Frontal cortex (tissue), 4 donors: ENCODE measurements around the gene RXRA. TPM values are rescaled to one million over a fixed set of nuclear protein-coding genes. Genes with fewer than 3 reads are reported as not detected.

Experiments used
- DNase-seq, 2 donors: peaks; one replicate each; pipeline ENCODE4 v3.0.0; 2012; ENCODE audit warnings: low spot score in 2 of 2
- FAIRE-seq: peaks from 2 replicates; lab custom pipeline; 2012; peaks lifted over from hg19 to GRCh38; lab: Jason Lieb, UNC
- total RNA-seq: library from RNA; depleted of rRNA; stranded (reverse); fragments of >200 nt; gene quantifications from one replicate; pipeline ENCODE4 v1.2.3, GENCODE V29; 2014
- donor health status: control.
- donor health status: control.
- donor health status: control.

The RXRA gene
- total RNA-seq, 1 donor from 2014 or later = 3.7 TPM

DNA sequence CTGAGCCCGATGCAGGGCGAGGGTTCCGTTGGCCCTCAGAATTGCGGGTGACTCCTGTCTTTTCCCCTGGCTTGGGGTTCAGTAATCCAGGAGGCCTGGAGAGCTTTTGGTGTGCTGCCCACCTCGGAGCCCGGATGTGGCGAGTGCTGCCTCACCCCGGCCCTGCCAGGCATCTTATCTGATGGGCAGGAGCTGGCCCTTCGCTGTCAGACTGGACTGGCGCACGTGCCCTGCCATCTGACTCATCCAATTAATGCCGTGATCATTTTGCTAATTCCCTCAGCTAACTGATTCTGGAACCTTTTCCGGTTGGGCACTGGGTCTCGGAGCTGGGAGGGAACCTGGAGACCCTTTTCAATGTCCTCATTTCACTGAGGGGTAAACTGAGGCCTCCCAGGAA, 34.6 kb downstream of the RXRA start:
- DNase-seq = peak in 1 of 2 donors; percentile 63
- FAIRE-seq = no peak

DNA sequence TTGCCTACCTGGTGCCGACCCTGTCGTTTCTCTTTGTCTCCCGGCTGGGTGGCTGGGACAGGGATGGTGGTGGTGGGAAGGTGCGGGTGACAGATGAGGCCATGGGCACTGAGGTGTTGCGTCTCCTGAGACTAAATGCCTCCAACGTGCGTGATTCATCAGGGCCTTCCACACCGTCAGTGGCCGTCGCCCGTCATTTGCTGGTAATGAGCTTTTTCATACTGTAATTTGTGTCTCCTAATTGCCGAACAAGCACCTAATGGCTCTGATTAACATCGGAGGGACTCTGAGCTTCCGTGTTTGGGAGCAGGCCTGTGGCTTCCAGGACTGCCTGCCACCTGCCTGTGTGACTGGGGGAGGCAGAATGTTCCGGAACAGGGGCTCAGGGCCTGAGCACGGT, 35.2 kb downstream of the RXRA start:
- no peak for FAIRE-seq
- no peak for DNase-seq

DNA sequence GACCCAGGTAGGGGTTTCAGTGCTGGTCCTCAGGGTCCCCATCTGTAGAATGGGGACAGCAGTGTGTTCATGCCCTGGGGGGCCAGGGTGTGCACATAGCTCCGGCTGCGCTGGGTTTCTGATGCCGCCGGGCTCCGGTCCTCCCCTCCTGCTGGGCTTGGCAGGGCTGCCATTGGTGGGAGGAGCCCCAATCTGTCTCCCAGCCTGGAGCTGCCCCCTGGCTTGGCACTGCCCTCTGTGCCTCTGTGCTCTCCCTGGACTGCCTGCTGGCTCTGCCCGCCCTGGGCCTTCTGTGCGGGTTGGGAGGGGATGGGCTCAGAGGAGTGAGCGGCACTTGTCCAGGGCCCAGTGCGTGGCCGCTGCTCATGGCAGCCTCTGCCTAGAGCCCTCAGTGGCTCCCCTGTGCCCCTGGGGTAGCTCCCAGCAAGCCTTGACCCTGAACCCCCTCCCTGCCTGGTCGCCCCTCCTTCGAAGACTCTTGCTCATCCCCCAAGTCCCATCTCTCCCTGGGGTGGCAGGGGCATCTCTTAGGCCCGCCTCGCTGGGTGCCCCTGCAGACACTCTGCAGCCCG, 35.7 kb downstream of the RXRA start:
- FAIRE-seq = no peak
- DNase-seq = no peak

DNA sequence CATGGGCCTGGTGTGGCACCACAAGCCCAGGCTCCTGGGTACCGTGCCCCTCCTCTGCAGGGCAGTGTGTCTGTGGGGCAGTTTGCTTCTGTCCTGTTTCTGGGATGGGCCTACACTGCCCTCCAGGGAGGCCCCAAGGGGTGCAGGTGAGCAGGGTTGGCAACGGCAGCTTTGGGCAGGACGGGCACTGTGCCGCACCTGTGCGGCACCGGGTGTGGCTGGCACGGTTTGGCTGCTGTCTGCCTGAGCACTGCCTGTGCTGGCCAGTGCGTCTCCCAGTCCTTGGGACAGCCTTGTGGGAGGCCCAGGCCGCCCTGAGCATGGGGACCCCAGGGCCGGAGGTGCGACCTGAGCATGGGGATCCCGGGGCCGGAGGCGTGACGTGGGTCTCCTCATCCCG, 37.2 kb downstream of the RXRA start:
- no peak for FAIRE-seq

DNA sequence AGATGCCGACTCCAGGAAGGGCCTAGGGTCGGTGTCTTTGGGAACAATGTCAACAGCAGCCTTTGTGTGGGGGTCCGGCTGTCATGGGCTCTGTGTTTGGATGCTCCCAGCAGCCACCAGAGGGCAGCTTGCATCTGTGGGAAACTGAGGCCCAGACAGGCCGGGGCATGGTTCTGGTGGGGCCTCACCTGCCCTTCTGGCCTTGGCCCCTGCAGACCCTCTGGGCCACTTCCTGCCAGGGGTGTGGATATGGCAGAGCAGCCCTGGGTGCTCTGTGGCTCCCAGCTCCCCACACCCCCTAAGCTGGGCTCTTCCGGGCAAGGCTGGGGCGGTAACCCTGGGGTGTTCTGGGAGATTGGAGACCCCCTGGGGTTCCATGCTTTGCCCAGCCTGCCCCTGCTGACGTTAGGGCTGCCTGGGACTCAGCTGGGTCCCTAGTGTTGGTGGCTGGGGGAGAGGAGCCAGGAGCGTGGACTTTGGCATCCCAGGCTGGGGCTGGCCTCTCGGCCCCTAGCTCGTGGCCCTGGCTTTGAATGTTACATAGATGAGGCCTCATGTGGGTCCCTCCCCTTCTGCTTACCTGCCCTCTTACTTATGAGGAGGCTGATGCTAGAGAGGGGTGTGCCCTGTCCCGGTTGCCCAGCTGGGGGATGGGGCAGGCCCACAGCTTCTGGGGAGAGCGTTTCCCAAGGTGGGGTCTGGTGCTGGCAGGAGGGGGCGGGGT, 38.3 kb downstream of the RXRA start:
- FAIRE-seq = no peak
- DNase-seq = no peak

More for the DNA sequence above, 37.2 kb downstream of the RXRA start:
- no peak for DNase-seq

DNA sequence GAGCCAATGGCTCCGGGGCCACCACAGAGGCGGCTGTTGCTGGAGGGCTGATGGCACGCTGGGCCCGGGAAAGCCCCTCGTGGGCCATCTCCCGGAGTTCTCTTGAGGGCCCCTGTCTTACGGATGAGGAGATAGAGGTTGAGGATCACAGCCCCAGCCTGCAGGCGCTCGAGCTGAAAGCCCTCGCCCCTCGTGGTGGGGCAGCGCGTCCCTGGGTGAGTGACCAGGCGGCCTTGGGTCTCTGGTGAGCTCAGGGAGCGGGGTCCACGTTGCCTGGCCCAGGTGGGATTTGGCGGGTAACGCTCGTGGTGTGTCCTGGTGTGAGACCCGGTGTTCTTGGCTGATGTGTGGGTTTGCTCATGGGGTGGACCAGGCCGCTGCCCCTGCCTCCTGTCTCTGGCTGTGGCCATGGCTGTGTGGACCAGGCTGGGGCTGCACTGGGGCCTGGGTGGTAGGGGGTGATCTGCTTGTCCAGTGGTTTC, 38.9 kb downstream of the RXRA start:
- FAIRE-seq (no peak), DNase-seq (no peak)

DNA sequence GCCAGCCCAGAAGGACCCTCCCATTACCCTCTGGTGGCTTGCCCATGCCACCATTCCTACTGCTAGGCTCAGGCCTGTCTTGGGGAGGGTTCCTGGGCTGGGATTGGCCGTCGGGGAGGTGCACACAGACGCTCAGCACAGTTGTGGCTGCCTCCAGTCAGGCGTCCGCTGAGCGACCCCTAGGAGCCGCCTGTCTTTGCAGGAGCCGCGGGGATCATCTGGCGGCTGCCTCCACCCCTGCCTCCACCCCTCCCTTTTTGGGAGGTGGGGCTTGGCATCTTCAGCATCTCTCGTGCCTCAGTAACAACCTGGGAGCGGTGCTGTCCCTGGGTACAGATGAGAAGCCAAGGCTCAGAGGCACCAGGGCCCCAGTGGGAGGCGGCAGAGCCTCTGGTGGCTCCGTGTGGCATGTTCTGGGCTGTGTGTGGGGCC, 39.6 kb downstream of the RXRA start:
- DNase-seq (no peak), FAIRE-seq (no peak)

DNA sequence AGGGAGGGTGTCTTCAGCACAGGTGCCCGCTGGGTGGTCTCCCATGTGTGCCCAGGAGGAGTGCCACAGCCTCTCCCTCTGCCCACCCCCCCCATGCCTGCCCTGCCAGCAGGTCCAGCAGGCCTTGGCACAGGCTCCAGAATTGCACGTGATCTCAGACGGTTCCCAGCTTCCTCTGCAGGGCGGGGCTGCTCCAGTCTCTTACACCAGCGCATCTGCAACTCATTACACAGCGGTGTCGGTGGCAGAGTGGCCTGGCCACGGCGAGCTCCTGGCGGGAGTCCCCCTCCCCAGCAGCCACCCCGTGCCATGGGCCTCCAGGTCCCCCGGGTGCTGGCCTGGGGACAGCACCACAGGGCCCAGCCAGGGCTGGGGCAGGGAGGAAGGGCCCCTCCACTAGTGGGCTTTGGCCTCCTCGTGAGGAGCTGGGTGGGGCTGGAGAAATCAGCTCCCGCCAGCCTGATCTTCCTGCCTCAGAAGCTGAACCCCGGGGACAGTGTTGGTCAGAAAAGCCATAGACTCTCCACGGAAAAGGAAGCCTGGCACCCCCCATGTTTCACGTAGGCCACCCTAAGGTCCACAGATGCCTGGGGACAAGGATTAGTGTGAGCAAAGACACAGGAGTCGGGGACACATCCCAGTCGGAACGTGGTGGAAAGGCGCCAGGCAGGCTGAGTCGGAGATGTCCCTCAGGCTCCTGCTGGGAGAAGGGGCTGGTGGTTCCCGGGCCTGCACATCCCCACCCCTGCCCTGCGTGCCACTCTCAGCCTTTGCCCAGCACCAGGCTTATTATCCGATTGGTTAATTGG, 40.2 kb downstream of the RXRA start:
- peak; percentile 89 to 91 for DNase-seq
- FAIRE-seq = no peak

DNA sequence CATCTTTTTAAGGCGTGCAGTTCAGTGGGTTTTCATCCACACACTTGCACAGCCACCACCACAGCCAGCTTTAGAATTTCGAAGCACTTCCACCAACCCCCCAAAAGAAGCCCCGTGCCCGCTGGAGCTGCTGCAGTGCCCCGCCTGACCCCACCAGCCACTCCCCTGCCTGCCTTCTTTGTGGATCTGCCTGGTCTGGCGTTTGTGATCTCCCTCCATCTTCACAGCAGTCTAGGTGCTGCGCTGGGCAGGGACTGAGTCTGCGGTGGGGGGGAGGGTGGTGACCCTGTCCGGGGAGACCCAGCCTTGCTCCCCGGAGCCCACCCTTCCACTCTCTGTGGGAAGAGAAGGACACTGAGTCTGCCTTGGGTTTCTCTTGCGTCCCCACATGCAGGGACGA, 40.8 kb downstream of the RXRA start:
- no peak for FAIRE-seq
- DNase-seq = no peak

DNA sequence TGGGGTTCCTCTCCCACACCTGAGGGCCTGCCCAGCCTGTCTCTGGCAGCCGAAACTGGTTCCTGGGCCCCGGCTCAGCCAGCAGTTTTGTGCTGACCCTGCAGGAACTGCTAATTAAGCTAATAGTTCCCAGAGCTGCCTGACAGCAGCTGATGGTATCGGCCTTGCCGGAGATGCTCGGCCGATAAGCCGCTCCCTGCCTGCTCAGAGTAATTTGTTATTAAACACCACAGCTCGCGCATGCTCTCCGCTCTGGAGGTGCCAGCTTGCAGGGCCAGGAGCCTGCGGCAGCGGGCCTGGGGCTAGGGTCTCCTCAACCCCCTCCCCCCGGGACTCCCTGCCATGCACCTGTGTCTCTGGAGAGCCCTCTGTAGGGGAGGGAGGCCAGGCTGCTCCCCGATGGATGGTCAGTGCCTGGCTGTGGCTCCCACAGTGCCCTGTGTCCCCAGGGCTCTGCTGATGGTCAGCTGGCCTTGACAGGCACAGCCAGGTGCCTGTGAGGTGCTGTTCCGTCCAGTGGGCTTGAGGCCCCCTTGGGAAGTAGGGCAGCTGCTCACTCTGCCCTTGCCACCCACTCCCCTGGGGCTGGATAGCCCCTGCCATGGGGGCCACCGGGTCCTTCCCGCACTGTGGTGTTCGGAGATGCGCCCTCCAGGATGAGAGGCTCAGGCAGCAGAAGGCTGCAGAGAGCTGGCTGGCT, 41.7 kb downstream of the RXRA start:
- FAIRE-seq = no peak

DNA sequence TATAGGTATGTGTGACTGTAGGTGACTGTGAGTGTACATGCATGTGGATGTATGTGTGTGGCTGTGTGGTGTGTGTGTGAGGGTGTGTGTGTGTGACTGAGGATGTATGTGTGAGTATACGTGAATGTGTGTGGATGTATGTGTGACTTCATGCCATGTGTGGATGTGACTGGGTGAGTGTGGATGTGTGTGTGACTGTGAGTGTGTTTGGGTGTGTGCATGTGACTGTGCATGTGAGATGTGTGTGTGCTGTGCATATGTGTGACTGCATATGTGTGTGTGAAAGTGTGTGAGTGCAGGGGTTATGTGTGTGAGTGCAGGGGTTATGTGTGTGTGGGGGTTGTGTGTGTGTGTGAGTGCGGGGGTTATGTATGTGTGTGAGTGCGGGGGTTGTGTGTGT, 42.3 kb downstream of the RXRA start:
- FAIRE-seq (no peak), DNase-seq (no peak)

More for the DNA sequence above, 41.7 kb downstream of the RXRA start:
- DNase-seq = no peak

DNA sequence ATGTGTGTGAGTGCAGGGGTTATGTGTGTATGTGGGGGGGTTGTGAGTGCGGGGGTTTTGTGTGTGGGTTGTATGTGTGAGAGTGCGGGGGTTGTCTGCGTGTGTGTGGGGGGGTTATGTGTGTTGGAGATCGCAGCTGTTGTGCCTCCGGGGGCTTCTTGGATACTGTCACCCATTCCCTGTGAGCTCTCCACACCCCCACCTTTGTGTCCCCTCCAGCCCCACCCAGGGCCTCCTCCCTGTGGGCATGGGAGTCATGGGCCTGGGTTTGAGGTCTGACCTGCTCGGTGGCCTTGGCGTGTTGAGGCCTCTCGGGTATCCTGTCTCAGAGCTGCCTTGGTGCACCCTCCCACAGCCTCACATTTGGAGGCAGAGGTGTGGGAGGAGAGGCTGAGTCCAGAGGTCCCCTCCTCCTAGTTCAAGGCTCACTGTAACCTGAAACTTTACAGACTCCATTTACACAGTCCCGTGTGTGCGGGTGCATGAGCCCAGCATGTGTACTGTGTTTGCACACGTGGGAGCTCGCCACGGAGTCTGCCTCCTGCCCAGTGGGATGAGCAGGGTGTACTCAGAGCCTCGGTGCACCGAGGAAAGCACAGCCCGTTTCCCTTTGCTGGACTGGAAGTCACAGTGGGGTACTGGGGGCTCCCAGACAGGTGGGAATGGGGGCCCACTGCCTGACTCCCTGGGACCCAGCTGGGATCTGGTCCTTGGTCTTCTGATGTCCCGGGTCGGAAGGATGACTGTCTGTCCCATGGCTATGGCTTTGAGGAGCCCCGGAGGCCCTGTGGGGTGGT, 43.4 kb downstream of the RXRA start:
- DNase-seq (no peak), FAIRE-seq (no peak)

DNA sequence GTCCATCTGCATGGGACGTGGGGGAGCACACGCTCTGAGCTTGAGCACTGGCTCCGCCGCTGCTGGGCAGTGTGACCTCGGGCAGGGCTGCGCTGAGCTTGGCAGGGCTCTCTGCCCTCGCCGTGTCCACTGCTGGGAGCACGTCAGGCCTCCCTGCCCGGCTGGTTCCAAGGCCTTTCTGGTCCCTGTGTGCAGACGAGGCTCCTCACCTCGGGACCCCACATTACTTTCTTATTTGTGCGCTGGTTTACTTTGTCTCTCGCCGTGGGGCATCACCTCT, 43.9 kb downstream of the RXRA start:
- DNase-seq = no peak
- no peak for FAIRE-seq

DNA sequence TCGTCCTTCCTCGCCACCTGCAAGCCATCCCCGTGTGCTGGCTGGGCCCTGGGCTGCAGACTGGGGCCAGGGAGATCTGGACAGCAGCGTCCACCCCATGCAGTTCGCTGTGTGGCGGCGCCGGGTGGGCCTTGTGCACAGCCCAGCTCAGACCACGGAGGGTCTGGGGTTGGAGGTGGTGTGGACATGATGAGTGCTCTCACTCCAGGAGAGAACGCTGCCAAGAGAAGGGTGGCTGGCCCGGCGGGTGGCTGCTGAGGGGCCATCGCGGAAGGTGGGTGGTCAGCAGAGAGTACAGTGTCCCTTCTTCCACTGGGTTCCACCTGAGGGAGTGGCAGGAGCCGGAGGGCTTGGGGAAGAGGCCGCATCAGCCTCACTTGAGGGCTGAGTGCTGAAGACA, 44.4 kb downstream of the RXRA start:
- FAIRE-seq = no peak
- no peak for DNase-seq

DNA sequence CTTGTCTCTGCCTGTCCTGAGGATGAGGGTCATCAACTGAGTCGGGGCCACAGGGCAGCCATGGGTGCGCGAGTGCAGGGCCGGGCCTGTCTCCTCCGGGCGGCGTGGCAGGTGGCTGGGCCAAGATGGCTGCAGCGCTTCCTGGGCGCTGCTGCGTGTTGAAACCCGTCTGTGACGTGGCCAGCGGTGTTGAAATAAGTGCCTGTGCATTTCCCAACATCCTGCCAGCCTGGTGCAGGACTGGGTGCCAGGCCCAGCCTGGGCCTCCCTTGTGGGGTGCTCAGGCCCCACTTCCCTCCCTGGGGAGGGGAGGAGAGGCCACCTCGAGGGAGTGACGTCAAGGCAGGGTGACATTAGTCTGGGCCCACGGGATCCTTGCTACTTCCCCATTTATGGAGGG, 45.5 kb downstream of the RXRA start:
- DNase-seq = peak in 1 of 2 donors; percentile 61
- no peak for FAIRE-seq

DNA sequence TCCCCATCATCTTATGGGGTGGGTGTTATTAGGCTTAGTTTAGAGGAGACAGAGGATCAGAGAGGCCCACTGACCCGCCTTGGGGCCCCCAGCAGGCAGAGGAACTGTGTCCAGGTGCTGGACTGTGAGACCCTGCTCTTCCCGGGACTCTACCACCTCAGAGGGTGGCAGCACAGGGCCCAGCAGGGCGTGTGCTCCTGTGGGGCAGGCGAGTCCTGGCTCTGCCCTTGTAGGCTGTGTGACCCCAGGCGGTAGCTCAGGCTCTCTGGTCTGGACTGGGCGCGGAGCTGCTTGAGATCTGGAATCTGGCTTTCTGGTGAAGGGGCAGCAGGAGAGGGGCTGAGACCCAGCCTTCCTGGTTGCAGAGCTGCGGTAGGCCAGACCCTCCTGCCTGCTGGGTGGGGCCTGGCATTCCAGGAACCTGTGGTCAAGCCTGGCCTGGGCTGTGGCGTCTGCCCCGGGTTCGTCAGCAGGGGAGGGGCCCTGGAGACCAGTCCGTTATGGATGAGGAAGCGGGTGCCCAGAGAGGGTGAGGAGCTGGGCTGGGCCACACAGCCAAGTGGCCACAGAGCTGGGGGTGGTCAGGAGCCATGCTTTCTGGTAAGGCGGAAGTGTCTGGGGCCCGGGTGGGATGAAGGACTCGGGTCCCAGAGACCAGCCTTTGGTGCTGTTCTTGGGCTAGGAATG, 46.5 kb downstream of the RXRA start:
- no peak for FAIRE-seq

DNA sequence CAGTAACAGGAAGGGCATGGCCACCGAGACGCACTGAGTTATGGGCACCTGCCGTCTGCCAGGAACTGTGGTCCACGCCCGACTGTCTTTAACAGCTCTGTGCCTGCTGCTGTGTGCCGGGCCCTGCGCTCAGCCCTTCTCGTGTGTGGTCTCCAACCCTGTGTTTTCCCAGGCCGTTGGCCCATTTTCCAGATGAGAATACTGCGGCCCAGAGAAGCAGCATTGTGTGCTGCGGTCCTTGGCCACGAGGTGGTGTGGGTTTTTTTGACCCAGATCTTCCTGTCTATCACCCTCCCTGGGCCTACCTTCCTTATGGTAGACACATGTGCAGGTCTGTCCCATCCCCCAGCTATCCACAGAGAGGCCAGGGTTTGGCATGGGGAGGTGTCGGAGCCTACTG, 47.0 kb downstream of the RXRA start:
- DNase-seq = no peak
- no peak for FAIRE-seq

More for the DNA sequence above, 46.5 kb downstream of the RXRA start:
- DNase-seq = no peak

DNA sequence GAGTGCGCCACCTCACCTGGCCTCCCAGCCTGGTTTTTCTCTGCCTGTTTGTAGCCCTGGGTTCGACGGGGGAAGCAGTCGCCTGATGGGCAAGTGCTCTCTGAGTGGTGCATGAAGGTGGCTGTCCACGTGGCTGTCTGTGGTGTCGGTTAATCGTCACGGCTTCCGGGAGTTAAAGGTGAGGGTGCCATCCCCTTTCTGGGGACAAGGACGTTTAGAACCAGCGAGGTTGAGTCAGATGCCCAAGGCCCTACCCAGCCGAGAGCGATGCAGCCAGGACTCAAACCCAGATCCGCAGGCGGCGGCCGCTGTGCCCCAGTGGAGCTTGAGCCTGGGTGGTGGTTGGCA, 47.7 kb downstream of the RXRA start:
- FAIRE-seq = no peak
- DNase-seq = no peak

DNA sequence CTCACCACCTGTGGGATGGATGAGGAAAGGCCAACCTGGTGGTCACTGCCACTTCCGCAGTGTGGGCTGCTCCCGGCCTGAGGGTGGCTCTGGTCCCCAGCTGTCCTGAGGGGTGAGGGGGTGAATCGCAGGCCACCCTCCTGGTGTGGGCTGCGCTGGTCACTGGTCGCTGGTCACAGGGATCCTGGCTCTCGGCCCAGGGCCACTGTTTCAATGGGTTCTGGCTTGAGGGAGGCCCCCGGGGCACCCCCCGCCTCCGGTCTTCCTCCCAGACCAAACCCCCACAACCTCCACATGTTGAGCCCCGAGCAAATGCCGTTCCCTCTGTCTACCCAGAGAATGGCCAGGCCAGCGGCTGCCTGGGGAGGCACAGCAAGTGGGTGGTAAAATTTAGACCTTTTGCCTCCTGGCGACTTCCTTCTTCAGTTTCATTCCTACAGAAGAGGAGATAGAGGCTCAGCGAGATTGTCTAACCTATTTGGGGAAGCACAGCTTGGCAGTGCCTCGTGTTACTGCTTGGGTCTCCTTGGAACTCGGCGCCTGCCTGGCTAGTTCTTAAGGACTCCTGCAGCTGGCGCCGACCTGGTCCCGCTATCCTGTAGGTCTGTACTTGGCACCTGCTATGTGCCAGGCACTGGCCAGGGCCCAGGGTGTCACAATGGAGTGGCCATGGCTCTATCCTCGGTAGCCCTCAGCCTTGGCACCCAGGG, 48.2 kb downstream of the RXRA start:
- no peak for FAIRE-seq

More for the DNA sequence above, 48.2 kb downstream of the RXRA start:
- no peak for DNase-seq
